HL-60 (cell line): Measurements from ENCODE around the gene GPAM.

Experiments
- DNase-seq, 2 experiments: peaks; one replicate each; pipeline ENCODE4 v3.0.0-alpha.2; 2010 to 2020; ENCODE audit warnings: low read depth in 1 of 2, low spot score in 1 of 2
- H3K27ac ChIP-seq: fragments of 250-450 bp; sonication (Bioruptor Pico); replicated peaks from 2 replicates; pipeline ENCODE4 v1.5.1; 2020; ENCODE audit warnings: mild to moderate bottlenecking, moderate library complexity
- H3K27me3 ChIP-seq: fragments of 250-450 bp; sonication (Bioruptor Pico); 2 replicates; pipeline ENCODE4 v1.5.1; 2021; ENCODE audit warnings: mild to moderate bottlenecking, moderate library complexity; ENCODE audit not compliant: insufficient read depth, poor library complexity, severe bottlenecking
- H3K4me3 ChIP-seq: replicated peaks from 2 replicates; pipeline ENCODE4 v1.5.1; 2011; ENCODE audit warnings: mild to moderate bottlenecking, control low read depth, low read length; ENCODE audit not compliant: insufficient read depth
- GABPA ChIP-seq: IDR thresholded peaks from 2 replicates; pipeline ENCODE4 v1.6.1; 2012; ENCODE audit warnings: low read depth
- POLR2AphosphoS5 ChIP-seq: IDR thresholded peaks from 2 replicates; pipeline ENCODE4 v1.6.1; 2012; ENCODE audit warnings: low read depth
- SPI1 ChIP-seq: IDR thresholded peaks from 2 replicates; pipeline ENCODE4 v1.6.1; 2012; ENCODE audit warnings: low read depth, mild to moderate bottlenecking, borderline replicate concordance
- TF ChIP-seq, protein P1 (sequence below): IDR thresholded peaks from one replicate; pipeline ENCODE4 v1.5.1; 2011; ENCODE audit warnings: low read length, control low read depth, inconsistent platforms; ENCODE audit not compliant: insufficient read depth
- TF ChIP-seq, protein P2 (sequence below): IDR thresholded peaks from 2 replicates; pipeline ENCODE4 v1.6.1; 2012; ENCODE audit warnings: low read depth; ENCODE audit not compliant: insufficient replicate concordance

The GPAM gene

DNA sequence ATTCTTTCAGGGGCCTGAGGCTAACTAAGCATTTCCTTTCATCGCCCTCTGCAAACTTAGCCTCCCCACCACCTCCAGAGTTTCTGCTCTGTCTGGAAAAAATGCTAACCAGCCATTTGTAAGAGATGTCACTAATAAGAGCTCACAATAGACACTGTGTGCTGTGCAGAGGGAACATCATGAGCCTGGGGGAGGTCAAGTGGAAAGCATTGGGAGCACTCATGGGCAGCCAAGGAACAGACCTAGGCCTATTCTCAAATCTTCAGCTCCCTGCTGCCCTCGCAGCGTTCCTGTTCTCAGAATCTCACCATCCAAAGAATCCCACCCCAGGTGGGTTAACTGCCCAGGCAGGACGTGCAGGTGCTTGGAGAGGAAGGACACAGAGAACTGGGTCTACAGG, 27.1 kb upstream of the GPAM start:
- TF ChIP-seq SPI1 (no peak), POLR2AphosphoS5 (no peak), GABPA (no peak)
- TF ChIP-seq, protein P1, sequence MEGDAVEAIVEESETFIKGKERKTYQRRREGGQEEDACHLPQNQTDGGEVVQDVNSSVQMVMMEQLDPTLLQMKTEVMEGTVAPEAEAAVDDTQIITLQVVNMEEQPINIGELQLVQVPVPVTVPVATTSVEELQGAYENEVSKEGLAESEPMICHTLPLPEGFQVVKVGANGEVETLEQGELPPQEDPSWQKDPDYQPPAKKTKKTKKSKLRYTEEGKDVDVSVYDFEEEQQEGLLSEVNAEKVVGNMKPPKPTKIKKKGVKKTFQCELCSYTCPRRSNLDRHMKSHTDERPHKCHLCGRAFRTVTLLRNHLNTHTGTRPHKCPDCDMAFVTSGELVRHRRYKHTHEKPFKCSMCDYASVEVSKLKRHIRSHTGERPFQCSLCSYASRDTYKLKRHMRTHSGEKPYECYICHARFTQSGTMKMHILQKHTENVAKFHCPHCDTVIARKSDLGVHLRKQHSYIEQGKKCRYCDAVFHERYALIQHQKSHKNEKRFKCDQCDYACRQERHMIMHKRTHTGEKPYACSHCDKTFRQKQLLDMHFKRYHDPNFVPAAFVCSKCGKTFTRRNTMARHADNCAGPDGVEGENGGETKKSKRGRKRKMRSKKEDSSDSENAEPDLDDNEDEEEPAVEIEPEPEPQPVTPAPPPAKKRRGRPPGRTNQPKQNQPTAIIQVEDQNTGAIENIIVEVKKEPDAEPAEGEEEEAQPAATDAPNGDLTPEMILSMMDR, result no peak
- TF ChIP-seq, protein P2, sequence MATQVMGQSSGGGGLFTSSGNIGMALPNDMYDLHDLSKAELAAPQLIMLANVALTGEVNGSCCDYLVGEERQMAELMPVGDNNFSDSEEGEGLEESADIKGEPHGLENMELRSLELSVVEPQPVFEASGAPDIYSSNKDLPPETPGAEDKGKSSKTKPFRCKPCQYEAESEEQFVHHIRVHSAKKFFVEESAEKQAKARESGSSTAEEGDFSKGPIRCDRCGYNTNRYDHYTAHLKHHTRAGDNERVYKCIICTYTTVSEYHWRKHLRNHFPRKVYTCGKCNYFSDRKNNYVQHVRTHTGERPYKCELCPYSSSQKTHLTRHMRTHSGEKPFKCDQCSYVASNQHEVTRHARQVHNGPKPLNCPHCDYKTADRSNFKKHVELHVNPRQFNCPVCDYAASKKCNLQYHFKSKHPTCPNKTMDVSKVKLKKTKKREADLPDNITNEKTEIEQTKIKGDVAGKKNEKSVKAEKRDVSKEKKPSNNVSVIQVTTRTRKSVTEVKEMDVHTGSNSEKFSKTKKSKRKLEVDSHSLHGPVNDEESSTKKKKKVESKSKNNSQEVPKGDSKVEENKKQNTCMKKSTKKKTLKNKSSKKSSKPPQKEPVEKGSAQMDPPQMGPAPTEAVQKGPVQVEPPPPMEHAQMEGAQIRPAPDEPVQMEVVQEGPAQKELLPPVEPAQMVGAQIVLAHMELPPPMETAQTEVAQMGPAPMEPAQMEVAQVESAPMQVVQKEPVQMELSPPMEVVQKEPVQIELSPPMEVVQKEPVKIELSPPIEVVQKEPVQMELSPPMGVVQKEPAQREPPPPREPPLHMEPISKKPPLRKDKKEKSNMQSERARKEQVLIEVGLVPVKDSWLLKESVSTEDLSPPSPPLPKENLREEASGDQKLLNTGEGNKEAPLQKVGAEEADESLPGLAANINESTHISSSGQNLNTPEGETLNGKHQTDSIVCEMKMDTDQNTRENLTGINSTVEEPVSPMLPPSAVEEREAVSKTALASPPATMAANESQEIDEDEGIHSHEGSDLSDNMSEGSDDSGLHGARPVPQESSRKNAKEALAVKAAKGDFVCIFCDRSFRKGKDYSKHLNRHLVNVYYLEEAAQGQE, result no peak
- DNase-seq, result no peak
- Histone ChIP-seq H3K27ac (no peak overlapping the region), H3K4me3 (no peak overlapping the region), H3K27me3 (peaks cover 5% of the 10 kb centered on the region)

DNA sequence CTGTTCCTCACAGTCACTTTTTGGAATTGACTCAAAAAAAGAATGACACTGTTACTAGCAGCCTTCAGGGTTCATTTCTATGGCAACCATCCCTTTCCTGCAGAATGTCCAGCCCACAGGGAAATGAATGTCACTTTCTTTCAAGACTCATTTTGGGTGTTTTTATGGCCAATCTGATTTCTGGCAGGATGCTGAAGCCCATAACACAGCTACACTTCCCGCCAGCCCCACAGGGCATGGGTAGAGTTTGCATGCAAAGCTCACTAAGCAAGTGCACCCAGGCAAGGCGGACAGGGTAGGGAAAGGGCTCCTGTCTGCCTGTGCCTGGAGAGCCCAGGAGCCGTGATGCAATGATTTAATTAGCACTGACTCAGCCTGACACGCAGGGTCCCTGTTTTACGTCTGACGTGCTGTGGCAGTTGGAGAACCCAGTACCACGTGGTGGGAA, 26.1 kb upstream of the GPAM start:
- no peak for DNase-seq
- no peak overlapping the region for H3K27ac ChIP-seq

DNA sequence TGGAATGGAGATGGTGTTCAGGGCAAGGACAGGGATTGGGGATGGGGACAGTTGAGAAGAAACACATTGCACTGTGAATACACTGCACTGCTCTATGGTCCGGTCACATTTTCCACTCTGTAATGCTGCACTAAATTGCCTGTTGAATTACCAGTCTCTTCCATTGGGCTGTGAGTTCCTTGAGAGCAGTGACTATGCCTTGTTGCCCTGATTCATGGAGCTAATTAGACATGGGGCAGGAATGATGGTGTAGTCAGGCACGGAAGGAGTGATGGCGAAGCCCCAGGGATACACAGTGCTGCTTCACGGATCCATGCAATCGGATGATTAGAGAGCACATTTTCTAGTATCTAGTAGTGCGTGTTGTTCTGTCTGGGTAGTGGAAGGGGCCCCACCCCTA, 25.4 kb upstream of the GPAM start:
- Histone ChIP-seq H3K27me3 (peaks cover 5% of the 10 kb centered on the region), H3K4me3 (no peak overlapping the region), H3K27ac (no peak overlapping the region)
- TF ChIP-seq GABPA (no peak), POLR2AphosphoS5 (no peak), SPI1 (no peak)
- TF ChIP-seq, protein P1, result no peak
- TF ChIP-seq, protein P2, result no peak
- DNase-seq, result no peak

More for the DNA sequence above, 26.1 kb upstream of the GPAM start:
- TF ChIP-seq SPI1 (no peak), GABPA (no peak), POLR2AphosphoS5 (no peak)
- TF ChIP-seq, protein P1, result no peak
- TF ChIP-seq, protein P2, result no peak
- peaks cover 5% of the 10 kb centered on the region for H3K27me3 ChIP-seq
- H3K4me3 ChIP-seq, result no peak overlapping the region
